ENCODE measurements around the gene DLG1.

- no peak for TF ChIP-seq CTCF (IDR thresholded peaks at IDR 0.05; ENCODE audit: low read depth, low read length, missing input control)
- TF ChIP-seq SP1 (IDR thresholded peaks at IDR 0.05), result no peak
- no peak for TF ChIP-seq GABPA (IDR thresholded peaks at IDR 0.05 in 1 of 2, conservative IDR thresholded peaks at IDR 0.05 in 1 of 2)
- TF ChIP-seq REST (IDR thresholded peaks at IDR 0.05), result no peak
- no peak for TF ChIP-seq EGR1 (IDR thresholded peaks at IDR 0.05; ENCODE audit: low read depth in 2 of 2)
- TF ChIP-seq NR2F2 (IDR thresholded peaks at IDR 0.05), result no peak
- no peak for TF ChIP-seq FOXA1 (IDR thresholded peaks at IDR 0.05)
- TF ChIP-seq TAF1 (conservative IDR thresholded peaks at IDR 0.05), result no peak
Measured at GRCh38 chr3:197261164-197261509, 37.3 kb downstream of the DLG1 start.

Data from liver (tissue), 3 donors.